RCC 7860 (cell line): ENCODE data around the gene KIAA0930.

Experiments
- DNase-seq: peaks from one replicate; pipeline ENCODE4 v3.0.0-alpha.2; 2015; ENCODE audit warnings: low spot score
- FAIRE-seq: peaks from 2 replicates; lab custom pipeline; 2012; peaks lifted over from hg19 to GRCh38; lab: Jason Lieb, UNC

Gene KIAA0930

GRCh38 chr22:45185718-45186514, 54.8 kb downstream of the KIAA0930 start:
- DNase-seq (no peak), FAIRE-seq (no peak)

GRCh38 chr22:45183974-45184373, 56.7 kb downstream of the KIAA0930 start:
- FAIRE-seq, result no peak

GRCh38 chr22:45181766-45182165, 58.9 kb downstream of the KIAA0930 start:
- no peak for DNase-seq
- FAIRE-seq, result no peak

More at GRCh38 chr22:45183974-45184373, 56.7 kb downstream of the KIAA0930 start:
- no peak for DNase-seq

- FAIRE-seq (no peak), DNase-seq (no peak)
Observed at GRCh38 chr22:45181240-45181639, 59.5 kb downstream of the KIAA0930 start.

- DNase-seq (no peak), FAIRE-seq (no peak)
Observed at GRCh38 chr22:45180146-45180679, 60.5 kb downstream of the KIAA0930 start.

GRCh38 chr22:45179276-45180049, 61.2 kb downstream of the KIAA0930 start:
- FAIRE-seq, result no peak
- no peak for DNase-seq

GRCh38 chr22:45172881-45173585, 67.7 kb downstream of the KIAA0930 start:
- DNase-seq (no peak), FAIRE-seq (no peak)

GRCh38 chr22:45171830-45172229, 68.9 kb downstream of the KIAA0930 start:
- no peak for FAIRE-seq

GRCh38 chr22:45169591-45170466, 70.9 kb downstream of the KIAA0930 start:
- peak; percentile 71 for FAIRE-seq

More at GRCh38 chr22:45171830-45172229, 68.9 kb downstream of the KIAA0930 start:
- no peak for DNase-seq

GRCh38 chr22:45166932-45167331, 73.8 kb downstream of the KIAA0930 start:
- FAIRE-seq (no peak), DNase-seq (no peak)

More at GRCh38 chr22:45169591-45170466, 70.9 kb downstream of the KIAA0930 start:
- DNase-seq, result peak; percentile 37

- DNase-seq, result no peak
- no peak for FAIRE-seq
Observed at GRCh38 chr22:45164270-45165088, 76.2 kb downstream of the KIAA0930 start.

- peak; percentile 89 for DNase-seq
- no peak for FAIRE-seq
Observed at GRCh38 chr22:45163451-45164269, 77.0 kb downstream of the KIAA0930 start, which contains the start of gene NUP50. TSS of gene NUP50 (plus strand) at chr22:45163925. CDS start at chr22:45168178, 4,253 bp downstream.

- DNase-seq, result no peak
- FAIRE-seq, result no peak
Observed at GRCh38 chr22:45163099-45163450, 77.6 kb downstream of the KIAA0930 start.

- DNase-seq, result no peak
- no peak for FAIRE-seq
Observed at GRCh38 chr22:45162531-45162930, 78.2 kb downstream of the KIAA0930 start.

- no peak for FAIRE-seq
- DNase-seq, result no peak
Observed at GRCh38 chr22:45159652-45160462, 80.8 kb downstream of the KIAA0930 start.

GRCh38 chr22:45157907-45158306, 82.8 kb downstream of the KIAA0930 start:
- no peak for DNase-seq
- FAIRE-seq, result no peak

GRCh38 chr22:45155050-45155840, 85.4 kb downstream of the KIAA0930 start:
- FAIRE-seq (no peak), DNase-seq (no peak)
